ENCODE results near the gene TBX2. TPM values are rescaled to one million over a fixed set of nuclear protein-coding genes. Genes with fewer than 3 reads are reported as not detected.

TBX2 gene
- total and polyA plus RNA-seq, 2 of the 4 experiments (the other 2 are of a cell fraction) = 20.1 to 64.1 TPM

- Histone ChIP-seq H2BK120ac (ENCODE audit: low read depth, low read length) (peak overlapping the region; percentile 47), H3K14ac (replicated peaks; ENCODE audit: low read depth, low read length) (peak overlapping the region; percentile 83), H3K4me2 (ENCODE audit: low read depth, low read length) (peak overlapping the region; percentile 66), H3K79me1 (ENCODE audit: low read depth in 1 of 2, low read length in 2 of 2) (peaks cover 9 to 35% of the 10 kb centered on the region in 2 experiments; a peak in 3 of 4 replicates), H3K27ac (ENCODE audit: insufficient read depth, low read length) (peak overlapping the region; percentile 91), H4K8ac (ENCODE audit: low read depth in 2 of 2, low read length in 2 of 2) (peak overlapping the region; percentile 41 to 55; a peak in 3 of 4 replicates), H3K27me3 (ENCODE audit: control insufficient read depth, insufficient read depth, low read length) (no peaks in the 10 kb centered on the region), H3K36me3 (ENCODE audit: control insufficient read depth, insufficient read depth, low read length) (peaks cover 37% of the 10 kb centered on the region), H3K9ac (ENCODE audit: low read depth, low read length) (peak overlapping the region; percentile 40), H3K4me3 (ENCODE audit: insufficient read depth, low read depth, low read length) (peak overlapping the region; percentile 27), H2AFZ (replicated peaks; ENCODE audit: low read length, poor library complexity) (peak overlapping the region; percentile 98), H3K23ac (ENCODE audit: low read depth, low read length) (peak overlapping the region; percentile 80), H2AK9ac (replicated peaks; ENCODE audit: low read depth, low read length, poor library complexity) (peak overlapping the region; percentile 90), H3K9me3 (ENCODE audit: control insufficient read depth, insufficient read depth, low read length) (no peaks in the 10 kb centered on the region), H2BK15ac (ENCODE audit: low read depth, low read length) (peak overlapping the region; percentile 36; the same call in 1 of the 3 replicates), H4K20me1 (ENCODE audit: insufficient read depth, low read length) (peaks cover 34% of the 10 kb centered on the region), H3K4ac (ENCODE audit: low read depth, low read length) (peak overlapping the region; percentile 99), H2AK5ac (ENCODE audit: low read depth, low read length) (peak overlapping the region; percentile 90), H3K9me1 (ENCODE audit: insufficient read depth, low read length) (no peaks in the 10 kb centered on the region; the same call in 1 of the 2 replicates), H2BK20ac (ENCODE audit: low read depth, low read length) (no peak overlapping the region), H2BK5ac (ENCODE audit: low read depth, low read length, poor library complexity, severe bottlenecking) (peak overlapping the region; percentile 94), H4K5ac (ENCODE audit: low read depth, low read length) (peak overlapping the region; percentile 8), H4K91ac (ENCODE audit: insufficient read depth, low read depth, low read length) (peak overlapping the region; percentile 62; the same call in 1 of the 2 replicates), H3K4me1 (ENCODE audit: control insufficient read depth, insufficient read depth, low read length) (peaks cover 45% of the 10 kb centered on the region), H3K18ac (ENCODE audit: low read depth, low read length) (peak overlapping the region; percentile 12; the same call in 1 of the 2 replicates), H3K56ac (ENCODE audit: extremely low read depth, insufficient read depth, low read length) (peak overlapping the region; percentile 80)
- no TSS peak for BruUV-seq (replicated peaks)
- CTCF ChIA-PET = interaction anchor here (1.0 to 1.2 kb wide), 2 partner anchors 10 to 210 kb away, joined by 3 to 4 read pairs; partner anchors contain the start of gene TBX2
- in situ Hi-C loops (cut with MboI; ENCODE audit: low sequenced_read_pairs) = no loop called here
- POLR2A ChIA-PET (ENCODE audit: unreplicated experiment) = interaction anchor here (1.9 kb wide), 1 partner anchor 10 kb away, joined by 10 read pairs; the partner anchor contains the start of gene TBX2
- WGBS, 2 experiments (ENCODE audit: extremely low coverage in 2 of 2, insufficient read length in 1 of 2) = 3% methylated on average over 27 of the region's 48 CpGs; no CpG with 5 or more reads in 1 of the 2 experiments
- ATAC-seq (ENCODE audit: low read depth) = peak; percentile 25
- dilution Hi-C loops (cut with HindIII; ENCODE audit: low sequenced_read_pairs, unreplicated experiment) = no loop called here
- intact Hi-C loops (cut with micrococcal nuclease) = loop anchor here (5.0 kb wide), 1 partner anchor 657 kb away; the partner anchor contains the start of gene MED13
- DNase-seq = peak; percentile 86
- TF ChIP-seq RFX5 (IDR thresholded peaks at IDR 0.05; ENCODE audit: low read depth, low read length) (no peak), ELK1 (IDR thresholded peaks at IDR 0.05; ENCODE audit: borderline replicate concordance, low read depth, low read length) (no peak), FOS (IDR thresholded peaks at IDR 0.05; ENCODE audit: low read depth, low read length) (no peak), MAFK (IDR thresholded peaks at IDR 0.05; ENCODE audit: low read depth, low read length) (no peak), MXI1 (IDR thresholded peaks at IDR 0.05; ENCODE audit: borderline replicate concordance, low read depth, low read length) (no peak), NFE2L2 (IDR thresholded peaks at IDR 0.05; ENCODE audit: low read depth, low read length) (no peak), CHD1 (IDR thresholded peaks at IDR 0.05; ENCODE audit: low read depth, low read length) (no peak), CTCF (conservative IDR thresholded peaks at IDR 0.05; ENCODE audit: low read depth, low read length) (peak; percentile 70), POLR2A (IDR thresholded peaks at IDR 0.05; ENCODE audit: low read depth, low read length) (no peak; the same call in 1 of the 2 replicates), CEBPB (IDR thresholded peaks at IDR 0.05; ENCODE audit: low read depth, low read length) (no peak), RAD21 (IDR thresholded peaks at IDR 0.05; ENCODE audit: low read length) (peak; percentile 43), SMC3 (IDR thresholded peaks at IDR 0.05; ENCODE audit: low read depth, low read length) (peak; percentile 42), USF2 (IDR thresholded peaks at IDR 0.05; ENCODE audit: low read depth, low read length) (no peak)
Measured at GRCh38 chr17:61410141-61411010, 10.7 kb downstream of the TBX2 start.
